Gastrocnemius medialis (tissue), 4 donors: ENCODE measurements around the gene VWA3A.

Source experiments
- CTCF ChIP-seq, 5 experiments: fragments of 450-650 bp in 3 of 5; fragments of 200-600 bp in 2 of 5; sonication (generic) in 2 of 5; IDR thresholded peaks in 4 of 5; conservative IDR thresholded peaks in 1 of 5; 1 replicate in 4 of 5; 2 replicates in 1 of 5; pipeline ENCODE4 v1.5.1; 2016 to 2019; ENCODE audit warnings: antibody characterized with exemption in 5 of 5, mild to moderate bottlenecking in 3 of 5, moderate library complexity in 3 of 5
- POLR2A ChIP-seq, 2 donors: fragments of 450-650 bp; IDR thresholded peaks; one replicate each; pipeline ENCODE4 v1.6.1; 2017; ENCODE audit warnings: antibody characterized with exemption in 2 of 2, mild to moderate bottlenecking in 2 of 2, moderate library complexity in 2 of 2

GRCh38 chr16:22092143-22092933, at the start of gene VWA3A:
- no peak for TF ChIP-seq CTCF (IDR thresholded peaks at IDR 0.05 in 4 of 5, conservative IDR thresholded peaks at IDR 0.05 in 1 of 5)
- TF ChIP-seq POLR2A (IDR thresholded peaks at IDR 0.05): no peak
